GM13976 (cell line): ENCODE data around the gene TRAF3.

Source experiments
- DNase-seq: peaks from one replicate; pipeline ENCODE4 v3.0.0; 2012; ENCODE audit warnings: low spot score
- in situ Hi-C: fragments of 300-500 bp; cut with MboI; formaldehyde crosslinking; loops from one replicate; pipeline ENCODE4 v1.12.0; 2022; ENCODE audit warnings: low sequenced_read_pairs, mixed read lengths, inconsistent platforms; ENCODE audit not compliant: unreplicated experiment
- TF ChIP-seq, protein P1 (sequence below): IDR thresholded peaks from 2 replicates; pipeline ENCODE4 v1.5.1; 2012; ENCODE audit warnings: borderline replicate concordance, mild to moderate bottlenecking; ENCODE audit not compliant: insufficient read depth; ENCODE audit errors: extremely low read depth, missing control alignments, control extremely low read depth

TRAF3 gene

DNA sequence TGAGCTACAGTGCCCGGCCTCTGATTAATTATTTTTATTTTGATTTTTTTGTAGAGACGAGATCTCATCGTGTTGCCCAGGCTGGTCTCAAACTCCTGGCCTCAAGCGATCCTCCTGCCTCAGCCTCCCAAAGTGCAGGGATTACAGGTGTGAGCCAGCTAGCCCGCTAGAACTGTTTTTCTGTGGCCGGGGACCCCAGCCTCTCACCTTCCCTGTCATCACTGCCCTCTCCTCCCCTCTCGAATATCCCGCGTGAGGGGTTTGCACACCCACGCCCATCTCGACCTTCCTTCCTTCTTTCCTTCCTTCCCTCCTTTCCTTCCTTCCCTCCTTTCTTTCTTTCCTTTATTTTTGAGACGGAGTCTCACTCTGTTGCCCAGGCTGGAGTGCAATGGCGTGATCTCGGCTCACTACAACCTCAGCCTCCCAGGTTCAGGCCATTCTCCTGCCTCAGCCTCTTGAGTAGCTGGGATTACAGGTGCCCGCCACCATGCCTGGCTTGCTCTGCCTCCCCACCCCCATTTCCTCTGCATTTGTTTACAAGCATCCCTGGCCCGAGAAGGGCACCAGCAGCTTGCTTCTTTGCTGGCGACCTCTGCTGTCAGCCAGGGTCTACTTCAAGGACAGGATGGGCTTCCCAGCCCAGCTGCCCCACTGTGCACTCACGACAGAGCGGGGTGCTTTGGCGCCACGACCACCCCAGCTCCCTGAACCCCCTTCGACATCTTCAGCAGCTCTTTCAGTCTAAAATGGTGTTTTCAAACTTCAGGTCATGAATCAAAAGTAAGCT, 4.3 kb upstream of the TRAF3 start:
- in situ Hi-C loops = no loop called here
- TF ChIP-seq, protein P1, sequence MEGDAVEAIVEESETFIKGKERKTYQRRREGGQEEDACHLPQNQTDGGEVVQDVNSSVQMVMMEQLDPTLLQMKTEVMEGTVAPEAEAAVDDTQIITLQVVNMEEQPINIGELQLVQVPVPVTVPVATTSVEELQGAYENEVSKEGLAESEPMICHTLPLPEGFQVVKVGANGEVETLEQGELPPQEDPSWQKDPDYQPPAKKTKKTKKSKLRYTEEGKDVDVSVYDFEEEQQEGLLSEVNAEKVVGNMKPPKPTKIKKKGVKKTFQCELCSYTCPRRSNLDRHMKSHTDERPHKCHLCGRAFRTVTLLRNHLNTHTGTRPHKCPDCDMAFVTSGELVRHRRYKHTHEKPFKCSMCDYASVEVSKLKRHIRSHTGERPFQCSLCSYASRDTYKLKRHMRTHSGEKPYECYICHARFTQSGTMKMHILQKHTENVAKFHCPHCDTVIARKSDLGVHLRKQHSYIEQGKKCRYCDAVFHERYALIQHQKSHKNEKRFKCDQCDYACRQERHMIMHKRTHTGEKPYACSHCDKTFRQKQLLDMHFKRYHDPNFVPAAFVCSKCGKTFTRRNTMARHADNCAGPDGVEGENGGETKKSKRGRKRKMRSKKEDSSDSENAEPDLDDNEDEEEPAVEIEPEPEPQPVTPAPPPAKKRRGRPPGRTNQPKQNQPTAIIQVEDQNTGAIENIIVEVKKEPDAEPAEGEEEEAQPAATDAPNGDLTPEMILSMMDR = peak; percentile 36
- DNase-seq = no peak

DNA sequence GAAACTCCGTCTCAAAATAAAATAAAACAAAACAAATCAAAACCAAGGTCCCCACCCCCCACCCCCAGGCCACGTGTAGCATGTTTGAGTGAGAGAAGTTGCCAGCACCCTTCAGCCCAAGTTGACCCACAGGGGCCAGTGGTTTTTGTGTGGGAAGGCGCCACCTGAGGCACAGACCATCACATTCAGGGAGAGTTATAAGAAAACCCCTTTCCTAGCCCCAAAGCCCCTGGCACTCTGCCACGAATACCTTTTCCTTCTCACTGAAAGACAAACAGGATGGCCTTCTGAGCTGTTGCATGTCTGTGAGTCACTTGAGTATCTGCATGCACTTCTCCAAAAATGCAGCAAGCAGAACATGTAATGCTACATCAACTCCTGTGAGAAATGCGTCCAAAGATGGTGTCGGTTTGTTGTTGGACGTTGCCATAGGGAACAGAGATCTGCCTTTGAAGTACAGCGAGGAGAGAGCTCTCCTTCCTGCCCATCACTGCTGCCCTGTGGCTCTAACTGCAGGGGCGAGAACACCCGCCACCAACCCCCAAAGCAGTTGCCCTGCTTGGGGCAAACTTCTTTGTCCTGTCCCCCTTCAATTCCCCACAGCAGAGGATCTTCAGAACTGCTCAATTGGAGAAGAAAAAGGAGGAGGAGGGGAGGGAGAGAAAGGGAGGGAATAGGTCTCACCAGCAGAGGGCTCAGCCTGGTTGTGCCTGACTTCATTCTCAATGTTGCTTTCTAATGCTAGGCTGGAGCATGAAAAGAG, 2.7 kb upstream of the TRAF3 start:
- in situ Hi-C loops = no loop called here
- peak; percentile 84 for DNase-seq
- TF ChIP-seq, protein P1 = peak; percentile 59

DNA sequence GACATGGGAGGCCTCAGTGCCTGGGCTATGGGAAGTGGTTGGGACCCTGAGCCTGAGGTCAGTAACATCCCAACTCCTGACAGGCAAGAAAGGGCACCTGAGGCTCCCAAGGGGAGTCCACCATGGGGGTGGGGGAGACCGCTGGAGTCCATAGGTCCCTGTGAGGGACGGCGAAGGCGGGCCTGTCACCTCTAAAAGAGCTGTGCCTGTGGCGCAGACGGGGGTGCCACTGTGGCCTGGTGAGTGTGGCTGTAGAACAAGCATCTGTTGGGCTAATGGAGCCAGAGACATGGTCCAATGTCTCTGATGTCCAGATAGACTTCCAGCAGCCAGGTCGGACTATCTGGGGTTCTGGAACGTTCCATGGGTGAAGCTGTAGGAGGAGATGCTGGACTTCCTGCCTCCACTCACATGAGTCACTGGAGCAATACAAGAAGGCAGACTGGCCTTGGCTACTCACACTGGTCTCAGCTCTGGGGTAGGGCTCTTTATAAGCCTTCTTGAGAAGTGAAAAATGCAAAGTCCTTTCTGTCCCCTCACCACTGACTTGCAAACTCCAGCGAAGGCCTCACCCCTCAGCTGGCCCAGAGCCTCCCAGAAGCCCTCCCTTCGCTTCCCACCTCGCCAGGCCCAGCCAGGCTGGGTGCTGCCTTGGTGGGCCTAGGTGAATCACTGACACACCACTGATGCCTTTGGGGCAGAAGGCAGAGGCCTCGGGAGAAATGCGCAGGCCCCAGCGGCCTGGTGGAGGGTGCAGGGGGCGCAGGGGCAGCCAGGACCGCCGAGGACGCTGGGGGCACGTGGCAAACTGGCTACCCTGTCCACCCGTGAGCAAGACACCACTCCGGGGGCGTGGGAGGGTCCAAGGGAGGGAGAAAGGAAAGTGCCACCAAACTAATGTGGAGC, 1.1 kb upstream of the TRAF3 start:
- TF ChIP-seq, protein P1 = no peak
- peak; percentile 67 for DNase-seq
- in situ Hi-C loops = no loop called here

DNA sequence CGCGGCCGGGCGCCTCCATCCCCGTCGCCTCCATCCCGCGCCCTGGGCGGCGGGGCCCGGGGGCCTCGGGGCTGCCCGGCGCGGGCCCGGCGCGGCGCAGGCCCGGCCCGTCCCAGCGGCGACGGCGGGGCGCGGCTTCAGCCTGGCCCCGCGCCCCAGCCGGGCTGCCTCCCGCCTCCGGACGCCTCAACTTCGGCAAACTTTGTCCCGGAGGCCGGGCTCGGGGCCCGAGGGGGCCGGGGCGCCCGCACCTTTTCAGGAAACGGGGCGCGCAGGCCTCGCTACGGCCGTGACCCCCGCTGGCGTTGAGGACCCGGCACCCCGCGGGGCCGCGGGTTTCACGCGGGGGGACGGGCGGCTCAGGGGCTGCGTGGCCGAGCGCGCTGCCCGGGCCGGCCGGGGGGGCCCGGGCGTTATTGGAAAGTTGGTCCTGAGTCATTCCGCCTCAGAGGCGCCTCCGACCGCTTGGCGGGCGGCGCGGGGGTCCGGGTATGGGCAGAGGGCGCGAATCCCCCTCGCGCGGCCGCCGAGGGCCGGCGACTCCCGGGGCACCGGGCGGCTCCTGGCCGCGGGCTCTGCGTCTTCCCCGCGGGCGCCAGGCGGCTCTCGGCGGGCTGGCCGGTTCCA, 575 bp downstream of the TRAF3 start:
- in situ Hi-C loops = no loop called here
- TF ChIP-seq, protein P1 = no peak
- DNase-seq = no peak

DNA sequence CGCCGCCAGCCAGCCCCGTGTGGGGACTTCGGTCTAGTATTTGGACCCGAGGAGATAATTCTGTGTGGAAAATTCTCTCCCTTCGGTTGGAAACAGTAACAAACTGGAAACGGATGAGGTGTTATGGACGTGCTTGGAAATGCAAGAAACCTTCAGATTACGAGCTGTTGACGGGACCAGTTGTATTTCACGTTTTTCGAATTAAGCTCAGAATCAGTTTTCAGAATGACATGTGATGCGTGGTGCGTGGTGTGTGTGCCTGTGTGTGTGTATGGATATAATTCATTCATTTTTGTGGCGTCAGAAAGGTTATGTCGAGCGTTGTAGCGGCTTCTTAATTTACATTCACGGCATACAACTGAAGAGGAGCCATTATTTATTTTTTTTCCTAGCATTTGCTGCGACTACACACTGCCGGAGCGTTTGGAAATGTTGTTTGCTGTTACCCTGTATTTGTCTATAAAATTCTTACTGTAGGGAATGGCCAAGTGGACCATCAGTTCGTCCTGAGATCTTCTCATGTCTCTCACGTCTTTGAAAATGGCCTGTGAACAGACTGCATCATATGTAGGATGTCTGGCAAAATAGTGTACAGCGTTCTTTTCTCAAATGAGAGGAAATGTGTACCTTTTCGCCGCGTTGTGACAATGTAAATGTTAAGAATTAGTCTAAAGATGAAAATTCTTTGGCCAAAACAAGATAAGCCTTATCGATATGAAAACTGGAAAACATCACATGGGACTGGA, 1.3 kb downstream of the TRAF3 start:
- TF ChIP-seq, protein P1 = no peak
- in situ Hi-C loops = no loop called here
- DNase-seq = no peak
